ENCODE measurements around the gene NDRG2.

- TF ChIP-seq CTCF (IDR thresholded peaks at IDR 0.05) (no peak), POLR2AphosphoS5 (IDR thresholded peaks at IDR 0.05) (no peak), POLR2A (IDR thresholded peaks at IDR 0.05) (no peak)
These were observed 8.3 kb downstream of the NDRG2 start for GRCh38 chr14:21016413-21017190.
